Spleen (tissue), 11 donors: ENCODE data around the gene CFAP251. TPM values are rescaled to one million over a fixed set of nuclear protein-coding genes. Genes with fewer than 3 reads are reported as not detected.

Experiments
- DNase-seq: peaks from one replicate; pipeline ENCODE4 v3.0.0-alpha.2; 2020
- H3K27ac ChIP-seq, 8 donors: fragments of 200-600 bp; sonication (generic) in 7 of 8; 1 replicate in 4 of 8; 2 replicates in 4 of 8; pipeline versions ENCODE4 v1.5.0 to v1.8.0; 2016 to 2021; ENCODE audit warnings: inconsistent platforms in 4 of 8, mild to moderate bottlenecking in 4 of 8, moderate library complexity in 1 of 8
- H3K27me3 ChIP-seq, 7 donors: fragments of 200-600 bp; sonication (generic) in 6 of 7; replicated peaks in 1 of 7; 1 replicate in 4 of 7; 2 replicates in 3 of 7; pipeline versions ENCODE4 v1.5.0 to v1.8.0; 2016 to 2021; ENCODE audit warnings: inconsistent platforms in 3 of 7, mild to moderate bottlenecking in 1 of 7
- H3K36me3 ChIP-seq, 6 donors: fragments of 200-600 bp; sonication (generic) in 5 of 6; 1 replicate in 4 of 6; 2 replicates in 2 of 6; pipeline versions ENCODE4 v1.5.0 to v1.8.0; 2016 to 2021; ENCODE audit warnings: inconsistent platforms in 2 of 6
- H3K4me1 ChIP-seq, 6 donors: fragments of 200-600 bp; sonication (generic) in 5 of 6; 1 replicate in 3 of 6; 2 replicates in 3 of 6; pipeline versions ENCODE4 v1.5.0 to v1.8.0; 2016 to 2021; ENCODE audit warnings: inconsistent platforms in 3 of 6
- H3K4me3 ChIP-seq, 8 donors: fragments of 200-600 bp; sonication (generic) in 7 of 8; 1 replicate in 4 of 8; 2 replicates in 4 of 8; pipeline versions ENCODE4 v1.5.0 to v1.8.0; 2016 to 2021; ENCODE audit warnings: inconsistent platforms in 4 of 8, mild to moderate bottlenecking in 4 of 8, moderate library complexity in 2 of 8
- H3K9me3 ChIP-seq, 8 donors: fragments of 200-600 bp; sonication (generic) in 7 of 8; 1 replicate in 4 of 8; 2 replicates in 4 of 8; pipeline versions ENCODE4 v1.5.0 to v1.8.0; 2016 to 2021; ENCODE audit warnings: inconsistent platforms in 4 of 8
- POLR2A ChIP-seq, 3 donors: fragments of 450-650 bp; IDR thresholded peaks; one replicate each; pipeline ENCODE4 v1.5.1; 2017; ENCODE audit warnings: antibody characterized with exemption in 3 of 3, mild to moderate bottlenecking in 1 of 3
- POLR2AphosphoS5 ChIP-seq, 3 donors: sonication (generic); formaldehyde crosslinking; IDR thresholded peaks; one replicate each; pipeline ENCODE4 v1.5.1; 2017; ENCODE audit warnings: antibody characterized with exemption in 3 of 3
- WGBS, 5 donors: extraction: QIAGEN DNeasy Blood & Tissue Kit in 3 of 5; methylation state at CpG; one replicate each; pipeline versions ENCODE4 v1.1.5 to v1.1.7; 2013 to 2018; 5-methylcytosine and 5-hydroxymethylcytosine counted together
- intact Hi-C: fragments of 100-400 bp; cut with DNase I; formaldehyde crosslinking; loops from one replicate; pipeline ENCODE4 v1.15.0; 2023; ENCODE audit warnings: low total_unique reads
- polyA plus RNA-seq, 3 donors: library from polyadenylated mRNA; stranded (reverse); fragments of 200-250 nt; gene quantifications; one replicate each; pipeline ENCODE4 v1.2.1, GENCODE V29; 2013
- total RNA-seq, 7 donors: library from RNA; depleted of rRNA in 3 of 7; stranded (reverse); fragments of >200 nt in 3 of 7; fragmentation: NEBNext Ultra II Directional in 4 of 7; extraction: Animal tissue kit (Norgen Biotek cat#: 25700) in 4 of 7; gene quantifications; one replicate each; pipeline versions ENCODE4 v1.1.0 to v1.2.1, GENCODE V29; 2016 to 2021
- TF ChIP-seq, protein P1 (sequence below), 11 experiments: fragments of 200-600 bp in 7 of 11; fragments of 450-650 bp in 4 of 11; sonication (generic) in 4 of 11; IDR thresholded peaks in 8 of 11; conservative IDR thresholded peaks in 3 of 11; 1 replicate in 7 of 11; 2 replicates in 4 of 11; pipeline versions ENCODE4 v1.4.0 to v1.8.0; 2016 to 2021; ENCODE audit warnings: antibody characterized with exemption in 11 of 11, inconsistent platforms in 4 of 11, mild to moderate bottlenecking in 1 of 11
- donor health status: healthy with polysubstance abuse.
- donor health status: DM: no; HTN: no; CAD: no; lungs with moderate emphysema.
- donor health status: DM: no; HTN: no; CAD: no.
- donor health status: Bipolar disorder and iron deficiency.
- donor health status: healthy.
- donor health status: DM: no; HTN: no; CAD: no.
- donor health status: DM: yes; HTN: yes; CAD: no.

The CFAP251 gene
- total and polyA plus RNA-seq, 10 donors: 1.3 to 10.5 (median 3.6) TPM

DNA sequence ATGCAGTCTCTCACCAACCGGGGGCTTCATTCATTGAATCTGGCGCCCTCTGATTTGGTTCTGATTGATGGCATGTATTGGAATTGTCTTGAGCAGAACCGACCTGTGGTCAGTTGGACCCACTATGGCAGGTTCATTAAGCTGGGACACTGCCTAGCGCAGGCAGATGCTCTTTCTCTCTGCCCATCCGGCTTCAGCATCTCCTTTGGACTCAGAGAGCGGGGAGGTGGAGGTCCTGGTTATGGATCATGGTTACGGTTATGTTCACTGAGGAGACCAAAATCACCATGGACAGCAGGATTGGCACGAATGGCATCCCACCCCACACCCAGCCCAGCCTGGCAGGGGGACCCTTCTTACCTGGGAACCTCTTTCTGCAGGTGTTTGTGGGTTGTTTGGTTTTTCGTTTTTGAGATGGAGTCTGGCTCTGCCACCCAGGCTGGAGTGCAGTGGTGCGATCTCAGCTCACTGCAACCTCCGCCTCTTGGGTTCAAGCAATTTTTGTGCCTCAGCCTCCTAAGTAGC is 86.9 kb downstream of the CFAP251 start:
- TF ChIP-seq, protein P1, sequence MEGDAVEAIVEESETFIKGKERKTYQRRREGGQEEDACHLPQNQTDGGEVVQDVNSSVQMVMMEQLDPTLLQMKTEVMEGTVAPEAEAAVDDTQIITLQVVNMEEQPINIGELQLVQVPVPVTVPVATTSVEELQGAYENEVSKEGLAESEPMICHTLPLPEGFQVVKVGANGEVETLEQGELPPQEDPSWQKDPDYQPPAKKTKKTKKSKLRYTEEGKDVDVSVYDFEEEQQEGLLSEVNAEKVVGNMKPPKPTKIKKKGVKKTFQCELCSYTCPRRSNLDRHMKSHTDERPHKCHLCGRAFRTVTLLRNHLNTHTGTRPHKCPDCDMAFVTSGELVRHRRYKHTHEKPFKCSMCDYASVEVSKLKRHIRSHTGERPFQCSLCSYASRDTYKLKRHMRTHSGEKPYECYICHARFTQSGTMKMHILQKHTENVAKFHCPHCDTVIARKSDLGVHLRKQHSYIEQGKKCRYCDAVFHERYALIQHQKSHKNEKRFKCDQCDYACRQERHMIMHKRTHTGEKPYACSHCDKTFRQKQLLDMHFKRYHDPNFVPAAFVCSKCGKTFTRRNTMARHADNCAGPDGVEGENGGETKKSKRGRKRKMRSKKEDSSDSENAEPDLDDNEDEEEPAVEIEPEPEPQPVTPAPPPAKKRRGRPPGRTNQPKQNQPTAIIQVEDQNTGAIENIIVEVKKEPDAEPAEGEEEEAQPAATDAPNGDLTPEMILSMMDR (IDR thresholded peaks at IDR 0.05 in 8 of 11, conservative IDR thresholded peaks at IDR 0.05 in 3 of 11): no peak
- TF ChIP-seq POLR2AphosphoS5 (IDR thresholded peaks at IDR 0.05): no peak
- Histone ChIP-seq H3K27ac (peak overlapping the region in 3 of 8 donors; percentile 38 to 60 (median 50)), H3K9me3 (no peaks in the 10 kb centered on the region), H3K4me1 (peaks cover 10 to 61% (median 40%) of the 10 kb centered on the region in 6 donors), H3K27me3 (peaks cover 0 to 10% (median 0%) of the 10 kb centered on the region in 7 donors), H3K4me3 (no peak overlapping the region), H3K36me3 (no peaks in the 10 kb centered on the region)
- WGBS, 5 donors: 52 to 80% (median 77%) methylated on average over 10 to 11 of the region's 11 CpGs
- DNase-seq: no peak
- intact Hi-C loops: no loop called here

DNA sequence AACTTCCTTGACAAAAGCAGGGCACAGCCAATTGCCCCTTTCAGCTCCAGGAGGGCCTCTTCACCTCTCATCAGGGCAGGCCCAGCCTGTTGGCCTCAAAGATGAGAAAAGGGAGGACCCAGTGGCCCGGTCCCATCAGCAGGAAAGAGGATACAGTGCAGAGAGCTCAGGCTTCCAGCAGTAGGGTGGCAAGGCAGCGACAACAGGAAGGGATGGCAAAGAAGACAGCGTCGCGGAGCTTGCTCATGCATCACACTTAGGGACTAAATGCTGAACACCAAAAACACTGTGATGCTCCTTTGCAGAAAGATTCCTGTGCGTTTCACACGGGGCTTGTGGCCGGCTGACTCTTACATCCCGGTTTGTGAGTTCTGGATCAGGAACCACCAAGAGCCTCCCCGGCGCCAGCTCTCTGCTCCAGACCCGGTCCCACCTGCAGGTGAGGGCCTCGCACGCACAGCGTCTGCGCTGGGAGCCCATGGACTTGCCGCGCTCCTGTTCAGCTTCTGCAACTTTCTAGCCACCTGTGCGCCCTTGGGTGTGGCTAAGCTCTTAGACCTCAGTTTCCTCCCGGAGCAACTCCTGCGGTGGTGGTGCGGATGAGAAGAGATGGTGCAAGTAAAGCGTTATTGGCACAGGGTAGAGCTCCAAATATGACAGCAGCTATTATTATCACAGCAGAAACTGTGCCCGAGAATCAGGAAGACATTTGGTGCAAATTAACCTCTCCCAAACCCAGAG is 88.0 kb downstream of the CFAP251 start:
- Histone ChIP-seq H3K36me3 (no peaks in the 10 kb centered on the region), H3K4me1 (peaks cover 10 to 61% (median 40%) of the 10 kb centered on the region in 6 donors), H3K9me3 (no peaks in the 10 kb centered on the region), H3K4me3 (peak overlapping the region in 1 of 8 donors; percentile 25), H3K27ac (peak overlapping the region in 2 of 8 donors; percentile 22 to 24), H3K27me3 (peaks cover 0 to 10% (median 0%) of the 10 kb centered on the region in 7 donors)
- intact Hi-C loops: no loop called here
- WGBS, 5 donors: 50 to 74% (median 70%) methylated on average over 20 to 24 of the region's 24 CpGs
- DNase-seq: no peak
- TF ChIP-seq, protein P1 (IDR thresholded peaks at IDR 0.05 in 8 of 11, conservative IDR thresholded peaks at IDR 0.05 in 3 of 11): no peak
- TF ChIP-seq POLR2A (IDR thresholded peaks at IDR 0.05) (no peak), POLR2AphosphoS5 (IDR thresholded peaks at IDR 0.05) (peak in 1 of 3 donors; percentile 28)

DNA sequence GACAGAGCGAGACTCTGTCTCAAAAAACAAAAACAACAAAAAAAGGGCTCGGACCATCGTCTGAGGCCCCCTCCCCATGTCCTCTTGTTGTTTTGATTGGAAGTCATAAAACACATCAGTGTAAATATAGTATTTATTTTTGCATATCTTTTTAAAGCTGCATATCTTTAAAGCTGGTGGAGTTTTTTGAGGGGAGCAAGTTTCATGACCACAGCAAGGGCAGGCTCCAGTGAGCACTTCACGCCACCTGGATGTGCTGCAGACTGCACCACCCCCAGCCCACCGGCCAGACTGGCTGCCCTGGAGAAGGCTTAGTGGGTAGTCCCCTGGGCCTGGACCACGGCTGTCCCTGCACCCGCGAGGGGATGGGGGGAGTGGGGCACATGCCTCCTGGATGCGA is 91.3 kb downstream of the CFAP251 start:
- no peaks in the 10 kb centered on the region for H3K9me3 ChIP-seq
- 55 to 79% (median 63%) methylated on average over 6 to 9 of the region's 9 CpGs for WGBS, 5 donors
- no peaks in the 10 kb centered on the region for H3K36me3 ChIP-seq
- no peak for TF ChIP-seq POLR2AphosphoS5 (IDR thresholded peaks at IDR 0.05)
- TF ChIP-seq POLR2A (IDR thresholded peaks at IDR 0.05): no peak
- TF ChIP-seq, protein P1 (IDR thresholded peaks at IDR 0.05 in 8 of 11, conservative IDR thresholded peaks at IDR 0.05 in 3 of 11): no peak
- intact Hi-C loops: no loop called here
- no peak overlapping the region for H3K27ac ChIP-seq
- peaks cover 6 to 46% (median 27%) of the 10 kb centered on the region in 6 donors for H3K4me1 ChIP-seq
- no peak overlapping the region for H3K4me3 ChIP-seq
- H3K27me3 ChIP-seq: no peaks in the 10 kb centered on the region
- DNase-seq: peak; percentile 77

DNA sequence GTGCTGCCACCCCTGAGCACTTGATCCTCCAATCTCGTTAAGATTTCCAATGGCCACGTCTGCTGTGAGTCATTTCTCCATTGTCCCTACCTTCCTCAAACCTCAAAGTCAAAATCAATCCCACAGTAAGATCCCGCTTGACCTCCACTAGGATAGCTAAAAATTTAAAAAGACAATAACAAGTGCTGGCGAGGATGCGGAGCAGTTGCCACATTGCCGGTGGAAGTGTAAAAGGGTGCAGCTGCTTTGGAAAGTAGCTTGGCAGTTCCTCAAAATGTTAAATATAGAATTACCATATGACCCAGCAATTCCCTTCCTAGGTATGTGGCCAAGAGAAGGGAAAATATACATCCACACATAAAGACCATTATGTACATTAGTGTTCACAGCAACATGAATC is 93.8 kb downstream of the CFAP251 start:
- Histone ChIP-seq H3K9me3 (no peaks in the 10 kb centered on the region), H3K36me3 (no peaks in the 10 kb centered on the region), H3K27me3 (no peaks in the 10 kb centered on the region), H3K4me1 (peaks cover 0 to 21% (median 4%) of the 10 kb centered on the region in 6 donors), H3K27ac (no peak overlapping the region), H3K4me3 (no peak overlapping the region)
- TF ChIP-seq, protein P1 (IDR thresholded peaks at IDR 0.05 in 8 of 11, conservative IDR thresholded peaks at IDR 0.05 in 3 of 11): no peak
- no peak for TF ChIP-seq POLR2AphosphoS5 (IDR thresholded peaks at IDR 0.05)
- 76 to 92% (median 83%) methylated on average over 6 of the region's 6 CpGs for WGBS, 5 donors
- intact Hi-C loops: no loop called here
- DNase-seq: no peak
